ENCODE results near the gene ROR1.

Gene ROR1

GRCh38 chr1:63914706-63915105 is 140.9 kb downstream of the ROR1 start:
- DNase-seq: no peak

DNA sequence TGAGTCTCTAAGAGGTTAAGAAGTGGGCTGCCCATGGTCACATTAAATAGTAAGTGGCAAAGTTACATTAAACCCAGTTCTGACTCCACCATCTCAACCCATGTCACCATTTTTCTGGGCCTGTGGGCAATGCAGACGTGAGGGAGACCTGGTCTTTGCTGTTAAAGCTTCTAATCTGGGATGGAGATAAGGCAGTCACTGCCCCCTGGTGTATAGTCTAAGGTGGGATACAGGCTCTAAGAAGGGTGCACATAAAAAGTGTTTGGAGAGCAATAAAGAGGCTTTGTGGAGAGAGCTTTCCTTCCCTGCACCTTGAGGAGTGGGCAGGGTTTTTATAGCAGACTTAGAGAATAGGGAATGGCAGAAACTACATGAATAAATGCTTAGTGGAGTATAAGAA is 141.3 kb downstream of the ROR1 start:
- DNase-seq: no peak

DNA sequence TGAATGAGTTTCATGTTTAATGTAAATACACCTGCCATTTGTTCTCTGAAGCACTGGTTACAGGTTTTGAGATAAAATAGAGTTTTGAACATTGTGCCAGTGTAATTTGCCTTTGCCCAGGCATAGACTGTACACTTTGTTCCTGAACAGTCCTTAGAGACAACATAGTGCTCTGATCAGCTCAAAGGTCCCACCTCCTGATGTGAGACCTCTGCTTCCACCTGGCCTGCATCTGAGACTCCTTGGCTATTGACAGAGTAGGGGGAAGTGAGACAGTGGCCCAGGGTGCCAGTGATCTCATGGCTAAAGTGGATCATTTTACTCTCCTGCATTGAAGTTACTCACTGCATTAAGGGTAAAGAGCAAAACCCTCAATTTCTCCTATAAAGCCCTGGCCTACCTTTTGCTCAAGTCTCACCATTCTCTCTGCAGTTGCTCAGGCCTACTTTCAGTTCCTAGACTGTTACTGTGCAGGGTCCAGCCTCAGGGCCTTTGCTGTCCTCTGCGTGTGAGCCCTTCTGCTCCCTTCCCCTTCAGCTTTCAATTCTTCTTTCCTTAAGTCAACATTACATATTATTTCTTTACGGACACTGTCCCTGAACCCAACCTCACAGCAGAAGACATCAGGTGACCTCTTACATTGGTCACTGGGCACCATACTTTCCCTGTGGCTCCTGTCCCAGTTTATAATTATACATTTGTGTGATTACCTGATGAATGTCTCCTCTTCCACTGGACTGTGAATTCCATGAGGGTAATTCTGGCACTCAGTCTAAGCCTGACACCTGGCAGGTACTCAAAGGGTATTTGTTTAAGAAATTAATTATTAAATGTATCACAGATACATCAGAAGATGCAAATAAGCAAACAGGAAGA is 142.9 kb downstream of the ROR1 start:
- no peak for DNase-seq

- no peak for DNase-seq
These were observed 144.0 kb downstream of the ROR1 start for GRCh38 chr1:63917571-63918417.

DNA sequence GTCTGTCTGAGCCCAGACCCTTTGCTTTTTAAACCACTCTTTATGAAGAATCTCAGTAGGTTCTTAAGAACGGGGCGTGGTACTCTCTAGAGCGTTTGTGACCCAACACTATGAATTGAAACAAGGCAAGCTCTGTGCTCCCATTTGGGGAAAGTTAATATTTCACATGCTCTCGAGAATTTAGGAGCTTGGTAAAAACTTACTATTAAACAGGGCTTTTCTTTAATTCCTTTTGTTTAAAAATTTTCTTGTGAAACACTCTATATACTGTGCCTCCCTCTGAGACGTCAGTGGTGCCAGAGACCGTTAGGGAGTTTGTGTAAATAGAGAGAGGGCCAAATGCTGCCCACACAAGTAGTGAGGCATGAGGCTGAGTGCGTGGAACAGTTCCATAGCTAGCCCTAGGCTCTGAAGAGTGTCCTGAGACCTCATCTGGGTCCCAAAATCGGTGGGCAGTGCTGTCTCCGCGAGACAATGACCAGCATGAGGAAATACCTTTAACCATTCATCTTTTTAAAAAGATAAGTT is 144.7 kb downstream of the ROR1 start:
- DNase-seq: no peak

- no peak for DNase-seq
These were observed 146.6 kb downstream of the ROR1 start for GRCh38 chr1:63920154-63921117.

DNA sequence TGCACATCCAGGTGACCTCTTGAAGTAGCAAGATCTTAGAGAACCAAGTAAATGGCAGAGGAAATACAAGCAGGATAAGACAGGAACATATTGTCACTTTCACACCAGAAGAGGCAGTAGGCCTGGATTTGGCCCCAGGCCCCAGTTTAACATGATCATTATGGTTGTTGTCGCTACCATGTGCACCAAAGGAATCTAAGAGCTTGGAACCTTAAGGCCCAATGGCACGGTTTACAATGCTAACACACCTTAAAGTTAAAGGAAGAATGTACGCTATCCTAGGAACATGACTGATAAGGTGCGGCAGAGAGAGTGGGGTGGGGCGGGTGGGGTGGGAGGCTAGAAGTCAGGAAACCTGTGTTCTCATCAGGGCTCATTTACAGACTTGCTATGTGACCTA is 147.5 kb downstream of the ROR1 start:
- DNase-seq: no peak

GRCh38 chr1:63921802-63922201 is 148.0 kb downstream of the ROR1 start:
- DNase-seq: no peak

DNA sequence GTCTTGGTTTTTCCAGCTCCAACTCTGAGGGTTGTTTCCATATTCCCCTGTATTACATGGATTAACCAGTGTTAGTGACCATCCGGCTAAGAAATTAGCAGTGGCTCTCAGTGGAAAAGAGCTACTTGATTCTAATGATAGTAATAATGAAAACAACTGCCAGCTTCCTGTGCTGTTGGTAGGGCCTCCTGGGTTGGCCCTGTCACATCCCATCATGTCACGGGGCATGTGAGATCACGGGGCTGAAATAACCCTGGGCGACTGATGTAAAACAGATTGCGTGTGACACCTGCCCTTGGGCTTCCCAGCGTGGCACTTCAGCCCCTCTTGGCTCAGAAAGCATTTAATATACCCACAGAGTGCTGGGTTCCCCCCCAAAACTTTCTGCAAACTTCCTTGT is 149.0 kb downstream of the ROR1 start:
- DNase-seq: no peak

GRCh38 chr1:63923302-63923701 is 149.5 kb downstream of the ROR1 start:
- DNase-seq: no peak

DNA sequence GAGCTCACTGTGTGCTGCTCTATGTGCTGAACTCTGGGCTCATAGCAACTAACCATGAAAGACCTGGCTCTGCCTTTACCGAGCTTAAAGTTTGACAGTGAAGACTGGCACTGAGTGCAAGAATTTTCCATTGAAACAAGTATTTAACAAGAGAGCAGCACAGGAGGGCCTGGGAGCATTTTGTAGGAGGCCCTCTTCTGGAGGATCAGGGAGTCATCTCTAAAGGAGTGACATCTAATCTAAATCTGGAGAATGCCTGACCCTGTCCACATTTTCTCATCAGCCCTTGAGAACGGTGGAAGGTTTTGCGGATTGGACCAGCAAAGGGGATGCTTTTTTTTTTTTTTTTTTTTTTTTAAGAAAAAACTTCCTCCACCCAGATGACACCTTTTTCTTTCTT is 150.8 kb downstream of the ROR1 start:
- no peak for DNase-seq

- no peak for DNase-seq
These were observed 154.6 kb downstream of the ROR1 start for GRCh38 chr1:63928186-63929105.

DNA sequence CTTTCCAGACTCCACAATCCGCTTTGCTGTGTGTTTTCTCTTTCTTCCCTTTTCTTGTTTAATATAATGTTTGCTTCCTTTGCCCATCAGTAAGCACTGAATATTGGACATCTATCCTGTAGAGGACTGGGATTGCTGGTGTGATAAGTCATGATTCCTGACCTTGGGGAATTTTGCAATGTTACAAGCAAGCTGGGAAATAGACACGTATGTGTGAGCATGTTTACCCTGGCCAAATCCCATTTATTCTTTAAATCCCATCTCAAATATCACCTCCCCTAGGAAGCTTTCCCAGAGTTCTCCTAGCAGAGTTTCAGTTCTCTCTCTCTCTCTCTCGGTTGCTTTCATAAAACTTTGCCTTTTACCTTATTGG is 155.3 kb downstream of the ROR1 start:
- DNase-seq: no peak

DNA sequence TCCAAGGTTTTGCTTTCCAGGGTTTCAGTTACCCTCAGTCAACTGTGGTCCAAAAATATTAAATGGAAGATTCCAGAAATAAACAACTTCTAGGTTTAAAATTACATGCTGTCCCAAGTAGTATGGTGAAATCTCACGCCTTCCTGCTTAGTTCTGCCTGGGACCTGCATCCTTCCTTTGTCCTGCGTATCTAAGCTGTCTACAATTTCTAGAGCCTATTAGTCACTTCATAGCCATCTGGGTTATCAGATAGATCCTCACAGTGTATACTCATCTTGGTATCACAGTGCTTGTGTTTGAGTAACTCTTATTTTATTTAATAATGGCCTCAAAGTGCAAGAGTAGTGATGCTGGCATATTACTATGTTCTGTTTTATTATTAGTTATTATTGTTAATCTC is 157.7 kb downstream of the ROR1 start:
- DNase-seq: no peak

GRCh38 chr1:63934697-63935096 is 160.9 kb downstream of the ROR1 start:
- DNase-seq: no peak

DNA sequence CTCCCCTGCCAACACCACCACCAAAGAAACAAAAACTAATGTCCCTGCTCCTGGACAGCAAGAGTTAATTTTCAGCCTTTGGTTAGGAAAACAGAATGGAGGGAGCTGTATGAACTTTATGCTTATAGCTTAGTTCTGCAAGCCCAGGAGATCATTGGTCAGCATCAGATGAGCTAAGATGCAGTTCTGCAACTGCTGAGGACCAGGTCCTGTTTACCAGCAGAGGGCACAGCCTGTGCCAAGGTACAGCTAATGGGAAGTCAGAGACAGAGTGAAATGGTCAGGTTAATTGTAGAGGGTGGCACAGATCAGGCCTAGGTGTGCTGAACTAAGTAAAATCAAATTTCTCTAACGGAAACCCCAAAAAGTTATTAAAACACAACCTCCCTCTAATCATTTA is 161.3 kb downstream of the ROR1 start:
- no peak for DNase-seq

DNA sequence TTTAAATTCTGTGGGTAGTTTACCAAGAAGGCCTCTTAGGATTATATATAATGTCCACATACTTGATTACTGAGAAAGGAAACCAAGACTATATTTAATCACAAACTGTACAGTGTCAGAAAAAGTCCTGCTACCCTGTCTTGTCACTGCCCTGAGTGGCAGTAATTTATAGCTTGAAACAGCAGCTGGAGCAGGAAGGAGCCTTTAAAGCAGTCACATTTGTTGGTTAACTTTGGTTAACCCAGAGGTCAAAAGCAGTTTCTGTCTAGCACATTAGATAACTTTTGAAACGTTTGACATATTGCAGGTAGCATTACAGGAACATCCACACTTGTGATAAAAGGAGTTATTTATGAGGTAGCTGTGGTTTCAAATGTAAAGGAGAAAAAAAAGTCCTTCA is 161.7 kb downstream of the ROR1 start:
- DNase-seq: no peak

DNA sequence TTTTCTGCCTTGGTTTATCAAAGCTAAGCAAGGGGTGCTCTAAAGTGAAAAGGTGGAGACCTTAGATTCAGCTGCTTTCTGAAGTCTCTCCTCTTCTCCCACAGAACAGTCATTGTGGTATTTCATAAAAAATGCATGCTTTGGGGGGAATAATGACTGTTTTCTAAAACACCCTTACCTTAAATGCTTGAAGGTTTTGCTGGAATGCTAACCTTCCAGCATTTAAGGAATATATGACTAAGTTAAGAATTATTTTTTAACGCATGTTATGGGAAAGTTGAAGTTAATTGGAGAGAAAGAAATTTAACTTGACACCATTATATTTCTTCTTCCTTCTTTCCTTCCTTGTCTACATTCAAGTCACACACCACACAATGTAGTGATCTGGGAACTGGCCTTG is 162.5 kb downstream of the ROR1 start:
- DNase-seq: no peak

GRCh38 chr1:63936801-63937200 is 163.0 kb downstream of the ROR1 start:
- no peak for DNase-seq

- no peak for DNase-seq
These were observed 163.7 kb downstream of the ROR1 start for GRCh38 chr1:63937461-63938022.

GRCh38 chr1:63940440-63940839 is 166.6 kb downstream of the ROR1 start:
- DNase-seq: no peak
